Panc1 (cell line): ENCODE data around the gene IPO11. TPM values are rescaled to one million over a fixed set of nuclear protein-coding genes. Genes with fewer than 3 reads are reported as not detected.

Experiments
- ATAC-seq: fragments of 200-7000 bp; cut with Tn5 transposase; 2 replicates; pipeline ENCODE4 v1.9.1; 2020; ENCODE audit warnings: mild to moderate bottlenecking, moderate library complexity
- BruUV-seq: library from RNA; stranded (reverse); fragments of 400-500 nt; replicated peaks from 2 replicates; lab custom pipeline; 2021; lab: Mats Ljungman, UMichigan
- CTCF ChIA-PET: fragments of 300-600 bp; sonication (Branson Sonifier 250); formaldehyde crosslinking; loops from one replicate; lab custom pipeline; 2022; ENCODE audit warnings: antibody characterized with exemption; lab: Charles Lee
- POLR2A ChIA-PET: fragments of 300-600 bp; sonication (Branson Sonifier 250); formaldehyde crosslinking; loops from one replicate; lab custom pipeline; 2022; ENCODE audit warnings: antibody characterized with exemption; lab: Charles Lee
- DNase-seq: peaks from one replicate; pipeline ENCODE4 v3.0.0-alpha.2; 2010; ENCODE audit warnings: low read depth, low spot score
- H3K27ac ChIP-seq: 2 replicates; pipeline ENCODE4 v1.5.1; 2011; ENCODE audit warnings: mild to moderate bottlenecking, low read length, inconsistent platforms
- H3K27me3 ChIP-seq: fragments of 200-500 bp; sonication (Bioruptor generic); 2 replicates; pipeline ENCODE4 v1.6.0; 2014; ENCODE audit warnings: low read length, inconsistent platforms; ENCODE audit not compliant: control insufficient read depth, insufficient read depth
- H3K36me3 ChIP-seq: fragments of 200-500 bp; sonication (Bioruptor generic); 2 replicates; pipeline ENCODE4 v1.5.1; 2014; ENCODE audit warnings: inconsistent platforms, mild to moderate bottlenecking, low read length, moderate library complexity; ENCODE audit not compliant: control insufficient read depth, insufficient read depth
- H3K4me1 ChIP-seq: 2 replicates; pipeline ENCODE4 v1.5.1; 2011; ENCODE audit warnings: inconsistent platforms, mild to moderate bottlenecking, low read length, moderate library complexity; ENCODE audit not compliant: control insufficient read depth, insufficient read depth
- H3K4me3 ChIP-seq, 2 experiments: 2 replicates each; pipeline ENCODE4 v1.5.1; 2011 to 2012; ENCODE audit warnings: low read depth in 2 of 2, low read length in 2 of 2, mild to moderate bottlenecking in 2 of 2, inconsistent platforms in 1 of 2, moderate library complexity in 1 of 2
- H3K9me3 ChIP-seq: fragments of 200-500 bp; sonication (Bioruptor generic); 2 replicates; pipeline ENCODE4 v1.5.1; 2014; ENCODE audit warnings: low read depth, mild to moderate bottlenecking, inconsistent platforms, low read length, moderate library complexity; ENCODE audit not compliant: control insufficient read depth, insufficient read depth
- CTCF ChIP-seq: fragments of 450-650 bp; IDR thresholded peaks from 2 replicates; pipeline ENCODE4 v1.5.1; 2017; ENCODE audit warnings: mild to moderate bottlenecking
- POLR2AphosphoS5 ChIP-seq: IDR thresholded peaks from 2 replicates; pipeline ENCODE4 v1.6.1; 2012; ENCODE audit warnings: mild to moderate bottlenecking, low read depth, low read length, moderate library complexity
- REST ChIP-seq, 2 experiments: IDR thresholded peaks; 2 replicates each; pipeline ENCODE4 v1.6.1; 2011 to 2012; ENCODE audit warnings: low read depth in 2 of 2, control low read depth in 1 of 2, low read length in 1 of 2, mild to moderate bottlenecking in 1 of 2, moderate library complexity in 1 of 2; ENCODE audit not compliant: insufficient read depth in 1 of 2
- SIN3A ChIP-seq: IDR thresholded peaks from 2 replicates; pipeline ENCODE4 v1.6.1; 2012; ENCODE audit warnings: low read depth, mild to moderate bottlenecking, low read length, moderate library complexity, borderline replicate concordance; ENCODE audit not compliant: insufficient read depth
- TCF7L2 ChIP-seq: IDR thresholded peaks from 2 replicates; pipeline ENCODE4 v1.6.1; 2011; ENCODE audit warnings: mild to moderate bottlenecking, low read depth, low read length, inconsistent platforms
- in situ Hi-C: cut with HindIII; loops from 2 replicates; pipeline ENCODE4 v1.10.0; 2016; ENCODE audit warnings: low sequenced_read_pairs, low pct_unique_long_range_greater_than_20kb
- intact Hi-C: fragments of 100-400 bp; cut with micrococcal nuclease; formaldehyde crosslinking; loops from one replicate; pipeline ENCODE4 v1.10.0; 2022; ENCODE audit not compliant: unreplicated experiment
- total RNA-seq: library from RNA; stranded (reverse); gene quantifications from one replicate; pipeline ENCODE4 v1.2.1, GENCODE V29; 2021; ENCODE audit not compliant: unreplicated experiment

IPO11 gene
- total RNA-seq, 1 experiment from 2014 or later = 39.8 TPM

- Histone ChIP-seq H3K36me3 (no peaks in the 10 kb centered on the region), H3K27me3 (no peaks in the 10 kb centered on the region), H3K4me1 (no peaks in the 10 kb centered on the region), H3K27ac (no peak overlapping the region), H3K4me3 (no peak overlapping the region), H3K9me3 (no peaks in the 10 kb centered on the region)
- TF ChIP-seq POLR2AphosphoS5 (no peak), CTCF (no peak), SIN3A (no peak), TCF7L2 (no peak), REST (IDR thresholded peaks at IDR 0.05; ENCODE audit: insufficient read depth in 1 of 2, low read depth in 2 of 2, low read length in 1 of 2) (no peak)
- no TSS peak for BruUV-seq
- DNase-seq = no peak
- POLR2A ChIA-PET = interaction anchor here (0.6 to 0.7 kb wide), 2 partner anchors 20 to 472 kb away, joined by 4 to 6 read pairs; no protein-coding TSS in a partner anchor
- in situ Hi-C loops = no loop called here
- ATAC-seq = no peak
- CTCF ChIA-PET = no interaction called here
- intact Hi-C loops = no loop called here
Measured at GRCh38 chr5:62649025-62649424, 236.5 kb downstream of the IPO11 start.

- ChIA-PET CTCF (no interaction called here), POLR2A (no interaction called here)
- ATAC-seq = no peak; the same call in 1 of the 2 replicates
- BruUV-seq = no TSS peak
- no peak for DNase-seq
- in situ Hi-C loops = no loop called here
- Histone ChIP-seq H3K27ac (no peak overlapping the region), H3K36me3 (no peaks in the 10 kb centered on the region), H3K4me3 (no peak overlapping the region), H3K4me1 (no peaks in the 10 kb centered on the region), H3K9me3 (no peaks in the 10 kb centered on the region), H3K27me3 (no peaks in the 10 kb centered on the region)
- TF ChIP-seq POLR2AphosphoS5 = no peak
- no peak for TF ChIP-seq TCF7L2
- no peak for TF ChIP-seq SIN3A
- TF ChIP-seq CTCF = no peak
- TF ChIP-seq REST (IDR thresholded peaks at IDR 0.05; ENCODE audit: insufficient read depth in 1 of 2, low read depth in 2 of 2, low read length in 1 of 2) = no peak
- intact Hi-C loops = no loop called here
Measured at GRCh38 chr5:62649476-62650113, 237.0 kb downstream of the IPO11 start.
